ENCODE results near the gene GPS1. TPM values are rescaled to one million over a fixed set of nuclear protein-coding genes. Genes with fewer than 3 reads are reported as not detected.

The GPS1 gene
- total and polyA plus RNA-seq, 9 of the 15 experiments (the other 6 are each of a cell fraction or from before 2014, with no cell fraction given) = 3.1 to 167 (median 69.9) TPM

DNA sequence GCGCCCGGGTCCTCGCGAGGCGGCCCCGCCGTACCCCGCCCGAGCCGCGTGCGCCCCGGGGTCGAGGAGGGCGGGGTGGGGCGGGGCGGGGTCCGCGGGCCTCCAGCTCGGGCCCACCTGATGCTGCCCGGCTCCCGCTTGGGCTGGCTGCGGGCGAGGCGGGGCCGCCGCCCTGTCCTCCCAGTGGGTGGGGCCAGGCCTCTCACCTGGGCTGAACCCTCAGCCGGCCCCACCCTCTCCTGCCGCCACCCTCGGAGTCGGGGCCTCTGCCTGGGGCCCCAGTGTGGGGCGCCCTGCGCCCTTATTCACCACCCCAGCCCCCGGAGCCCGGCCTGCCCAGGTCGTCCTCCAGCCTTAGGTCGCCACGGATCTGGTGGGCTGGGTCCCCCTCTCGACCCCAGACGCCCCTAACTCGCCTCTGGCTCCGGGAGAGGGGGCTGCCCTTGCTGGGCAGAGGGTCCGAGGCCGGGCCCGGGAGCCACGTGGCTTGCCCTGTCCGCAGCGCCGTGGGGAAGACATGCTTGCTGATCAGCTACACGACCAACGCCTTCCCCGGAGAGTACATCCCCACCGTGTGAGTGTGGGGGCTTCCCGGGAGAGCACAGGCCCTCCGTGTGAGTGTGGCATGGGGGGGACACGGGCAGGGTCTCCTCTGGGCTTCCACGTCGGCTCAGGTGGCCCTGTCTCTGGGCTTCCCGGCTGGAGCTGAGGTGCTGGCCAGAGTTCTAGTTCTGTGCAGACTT, 19.6 kb upstream of the GPS1 start (continued):
- TF ChIP-seq, protein P1, sequence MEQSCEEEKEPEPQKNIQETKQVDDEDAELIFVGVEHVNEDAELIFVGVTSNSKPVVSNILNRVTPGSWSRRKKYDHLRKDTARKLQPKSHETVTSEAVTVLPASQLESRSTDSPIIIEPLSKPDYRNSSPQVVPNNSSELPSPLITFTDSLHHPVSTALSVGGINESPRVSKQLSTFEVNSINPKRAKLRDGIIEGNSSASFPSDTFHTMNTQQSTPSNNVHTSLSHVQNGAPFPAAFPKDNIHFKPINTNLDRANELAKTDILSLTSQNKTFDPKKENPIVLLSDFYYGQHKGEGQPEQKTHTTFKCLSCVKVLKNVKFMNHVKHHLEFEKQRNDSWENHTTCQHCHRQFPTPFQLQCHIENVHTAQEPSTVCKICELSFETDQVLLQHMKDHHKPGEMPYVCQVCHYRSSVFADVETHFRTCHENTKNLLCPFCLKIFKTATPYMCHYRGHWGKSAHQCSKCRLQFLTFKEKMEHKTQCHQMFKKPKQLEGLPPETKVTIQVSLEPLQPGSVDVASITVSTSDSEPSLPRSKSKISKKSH (CRISPR knock-in tag; IDR thresholded peaks at IDR 0.05) = no peak
- TF ChIP-seq, protein P2, sequence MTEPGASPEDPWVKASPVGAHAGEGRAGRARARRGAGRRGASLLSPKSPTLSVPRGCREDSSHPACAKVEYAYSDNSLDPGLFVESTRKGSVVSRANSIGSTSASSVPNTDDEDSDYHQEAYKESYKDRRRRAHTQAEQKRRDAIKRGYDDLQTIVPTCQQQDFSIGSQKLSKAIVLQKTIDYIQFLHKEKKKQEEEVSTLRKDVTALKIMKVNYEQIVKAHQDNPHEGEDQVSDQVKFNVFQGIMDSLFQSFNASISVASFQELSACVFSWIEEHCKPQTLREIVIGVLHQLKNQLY (CRISPR knock-in tag; conservative IDR thresholded peaks at IDR 0.05) = no peak
- TF ChIP-seq, protein P3, sequence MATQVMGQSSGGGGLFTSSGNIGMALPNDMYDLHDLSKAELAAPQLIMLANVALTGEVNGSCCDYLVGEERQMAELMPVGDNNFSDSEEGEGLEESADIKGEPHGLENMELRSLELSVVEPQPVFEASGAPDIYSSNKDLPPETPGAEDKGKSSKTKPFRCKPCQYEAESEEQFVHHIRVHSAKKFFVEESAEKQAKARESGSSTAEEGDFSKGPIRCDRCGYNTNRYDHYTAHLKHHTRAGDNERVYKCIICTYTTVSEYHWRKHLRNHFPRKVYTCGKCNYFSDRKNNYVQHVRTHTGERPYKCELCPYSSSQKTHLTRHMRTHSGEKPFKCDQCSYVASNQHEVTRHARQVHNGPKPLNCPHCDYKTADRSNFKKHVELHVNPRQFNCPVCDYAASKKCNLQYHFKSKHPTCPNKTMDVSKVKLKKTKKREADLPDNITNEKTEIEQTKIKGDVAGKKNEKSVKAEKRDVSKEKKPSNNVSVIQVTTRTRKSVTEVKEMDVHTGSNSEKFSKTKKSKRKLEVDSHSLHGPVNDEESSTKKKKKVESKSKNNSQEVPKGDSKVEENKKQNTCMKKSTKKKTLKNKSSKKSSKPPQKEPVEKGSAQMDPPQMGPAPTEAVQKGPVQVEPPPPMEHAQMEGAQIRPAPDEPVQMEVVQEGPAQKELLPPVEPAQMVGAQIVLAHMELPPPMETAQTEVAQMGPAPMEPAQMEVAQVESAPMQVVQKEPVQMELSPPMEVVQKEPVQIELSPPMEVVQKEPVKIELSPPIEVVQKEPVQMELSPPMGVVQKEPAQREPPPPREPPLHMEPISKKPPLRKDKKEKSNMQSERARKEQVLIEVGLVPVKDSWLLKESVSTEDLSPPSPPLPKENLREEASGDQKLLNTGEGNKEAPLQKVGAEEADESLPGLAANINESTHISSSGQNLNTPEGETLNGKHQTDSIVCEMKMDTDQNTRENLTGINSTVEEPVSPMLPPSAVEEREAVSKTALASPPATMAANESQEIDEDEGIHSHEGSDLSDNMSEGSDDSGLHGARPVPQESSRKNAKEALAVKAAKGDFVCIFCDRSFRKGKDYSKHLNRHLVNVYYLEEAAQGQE (IDR thresholded peaks at IDR 0.05; ENCODE audit: borderline replicate concordance) = peak; percentile 36; the same call in 1 of the 2 replicates
- TF ChIP-seq, protein P3 (CRISPR knock-in tag; IDR thresholded peaks at IDR 0.05; ENCODE audit: low read depth) = no peak
- TF ChIP-seq GATA2 (CRISPR knock-in tag; IDR thresholded peaks at IDR 0.05) (no peak), ZNF3 (CRISPR knock-in tag; IDR thresholded peaks at IDR 0.05) (no peak), ZNF232 (CRISPR knock-in tag; IDR thresholded peaks at IDR 0.05) (no peak), SIN3A (IDR thresholded peaks at IDR 0.05; ENCODE audit: borderline replicate concordance in 2 of 2, control insufficient read depth in 1 of 2, low read depth in 2 of 2, low read length in 2 of 2) (peak; percentile 39 to 56; a peak in 2 of 4 replicates), ASH1L (IDR thresholded peaks at IDR 0.05; ENCODE audit: borderline replicate concordance, low read depth, partially characterized antibody) (no peak), TEAD2 (tag; IDR thresholded peaks at IDR 0.05) (no peak)
- TF ChIP-seq, protein P4, sequence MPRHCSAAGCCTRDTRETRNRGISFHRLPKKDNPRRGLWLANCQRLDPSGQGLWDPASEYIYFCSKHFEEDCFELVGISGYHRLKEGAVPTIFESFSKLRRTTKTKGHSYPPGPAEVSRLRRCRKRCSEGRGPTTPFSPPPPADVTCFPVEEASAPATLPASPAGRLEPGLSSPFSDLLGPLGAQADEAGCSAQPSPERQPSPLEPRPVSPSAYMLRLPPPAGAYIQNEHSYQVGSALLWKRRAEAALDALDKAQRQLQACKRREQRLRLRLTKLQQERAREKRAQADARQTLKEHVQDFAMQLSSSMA (CRISPR knock-in tag; IDR thresholded peaks at IDR 0.05) = no peak
- TF ChIP-seq, protein P5, sequence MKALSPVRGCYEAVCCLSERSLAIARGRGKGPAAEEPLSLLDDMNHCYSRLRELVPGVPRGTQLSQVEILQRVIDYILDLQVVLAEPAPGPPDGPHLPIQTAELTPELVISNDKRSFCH (CRISPR knock-in tag; IDR thresholded peaks at IDR 0.05) = no peak
- TF ChIP-seq, protein P5 (tag; IDR thresholded peaks at IDR 0.05) = peak; percentile 58; the same call in 1 of the 2 replicates

All from K562 (cell line).